Omental fat pad (tissue), 4 donors: Measurements from ENCODE around the gene SEMA6A. TPM values are rescaled to one million over a fixed set of nuclear protein-coding genes. Genes with fewer than 3 reads are reported as not detected.

ENCODE experiments used
- ATAC-seq: fragments of 150-250 bp; one replicate; pipeline ENCODE4 v1.9.1; 2016; ENCODE audit warnings: mild to moderate bottlenecking, moderate library complexity; ENCODE audit not compliant: low FRiP score
- DNase-seq: peaks from one replicate; pipeline ENCODE4 v3.0.0-alpha.2; 2019; ENCODE audit warnings: low spot score
- CTCF ChIP-seq, 3 donors: fragments of 450-650 bp; IDR thresholded peaks; one replicate each; pipeline ENCODE4 v1.5.1; 2016 to 2017; ENCODE audit warnings: antibody characterized with exemption in 3 of 3, mild to moderate bottlenecking in 3 of 3, moderate library complexity in 2 of 3
- total RNA-seq, 4 donors: library from RNA; depleted of rRNA; stranded (reverse); fragments of >200 nt; gene quantifications; one replicate each; pipeline ENCODE4 v1.1.0, GENCODE V29; 2016

Gene SEMA6A
- total RNA-seq, 4 donors from 2014 or later, result 21.3 to 70.3 (median 40.9) TPM

- DNase-seq (no peak), ATAC-seq (no peak)
- no peak for TF ChIP-seq CTCF (IDR thresholded peaks at IDR 0.05)
Observed at GRCh38 chr5:116569999-116570398, 4.6 kb downstream of the SEMA6A start.

DNA sequence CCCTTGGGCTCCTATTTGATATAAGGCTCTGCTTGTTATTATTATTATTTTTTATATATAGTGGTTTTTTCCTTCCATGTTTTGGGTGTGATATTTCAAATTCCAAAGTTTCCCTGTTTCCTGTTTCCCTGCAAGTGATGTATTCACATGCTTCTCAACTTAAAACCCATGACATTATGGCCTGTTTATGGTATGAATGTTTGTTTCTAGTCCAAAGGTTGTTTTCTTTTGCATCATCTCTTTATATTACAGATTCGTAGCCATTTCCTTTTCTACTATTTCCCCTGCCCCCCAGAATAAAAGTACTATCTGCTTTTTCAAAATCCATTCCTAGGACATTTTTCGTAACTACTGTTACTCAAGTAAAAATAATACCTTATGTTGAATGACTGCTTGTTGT is 7.5 kb downstream of the SEMA6A start:
- DNase-seq (no peak), ATAC-seq (no peak)
- no peak for TF ChIP-seq CTCF (IDR thresholded peaks at IDR 0.05)

- TF ChIP-seq CTCF (IDR thresholded peaks at IDR 0.05), result no peak
- ATAC-seq, result no peak
- DNase-seq, result no peak
Observed at GRCh38 chr5:116566251-116566650, 8.4 kb downstream of the SEMA6A start.

- no peak for ATAC-seq
- DNase-seq, result no peak
- TF ChIP-seq CTCF (IDR thresholded peaks at IDR 0.05), result no peak
Observed at GRCh38 chr5:116564756-116565490, 9.7 kb downstream of the SEMA6A start.

DNA sequence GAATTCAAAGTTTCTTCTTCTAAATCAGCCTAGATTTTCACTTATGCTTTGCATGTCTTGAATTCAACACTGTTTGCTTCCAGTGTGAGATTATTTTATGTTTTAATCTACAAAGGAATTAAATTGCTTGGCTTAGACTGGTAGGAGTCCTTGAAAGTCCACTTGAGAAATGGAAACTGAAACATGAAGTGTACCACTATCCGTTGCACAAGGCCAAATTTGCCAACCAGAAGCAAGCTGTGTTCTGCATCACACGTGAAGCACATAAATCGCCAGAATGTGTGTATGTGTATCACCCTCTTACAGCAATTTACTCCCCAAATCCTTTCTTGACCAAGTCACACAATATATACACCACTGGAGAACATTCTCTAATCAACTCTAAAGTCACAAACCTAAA is 10.3 kb downstream of the SEMA6A start:
- ATAC-seq, result no peak
- TF ChIP-seq CTCF (IDR thresholded peaks at IDR 0.05), result no peak
- DNase-seq, result no peak

- no peak for ATAC-seq
- TF ChIP-seq CTCF (IDR thresholded peaks at IDR 0.05), result no peak
- no peak for DNase-seq
Observed at GRCh38 chr5:116563736-116564308, 10.8 kb downstream of the SEMA6A start.

DNA sequence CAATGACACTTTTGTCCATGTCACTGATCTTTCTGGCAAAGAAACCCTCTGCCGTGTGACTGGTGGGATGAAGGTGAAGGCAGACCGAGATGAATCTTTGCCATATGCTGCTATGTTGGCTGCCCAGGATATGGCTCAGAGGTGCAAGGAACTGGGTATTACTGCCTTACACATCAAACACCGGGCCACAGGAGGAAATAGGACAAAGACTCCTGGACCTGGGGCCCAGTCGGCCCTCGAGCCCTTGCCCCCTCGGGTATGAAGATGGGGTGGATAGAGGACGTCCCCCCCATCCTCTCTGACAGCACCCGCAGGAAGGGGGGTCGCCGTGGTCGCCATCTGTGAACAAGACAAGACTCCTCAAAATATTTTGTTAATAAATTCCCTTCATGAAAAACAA is 12.0 kb downstream of the SEMA6A start:
- ATAC-seq, result no peak
- no peak for TF ChIP-seq CTCF (IDR thresholded peaks at IDR 0.05)

More for the DNA sequence above, 12.0 kb downstream of the SEMA6A start:
- DNase-seq, result no peak
